Adipocyte (in vitro differentiated cells): Measurements from ENCODE around the gene LPCAT4.
"Not testable (repeated sequence)": the region's sequence is repeated elsewhere in the genome, so short reads cannot be mapped to it uniquely, and the experiment has no call there.

Experiments used
- DNase-seq: peaks from one replicate; pipeline ENCODE4 v3.0.0-alpha.2; 2015; ENCODE audit warnings: low read depth
- H3K27me3 ChIP-seq: replicated peaks from 2 replicates; pipeline ENCODE4 v1.7.0; 2013; ENCODE audit warnings: mild to moderate bottlenecking, low read length, moderate library complexity; ENCODE audit not compliant: control insufficient read depth, insufficient read depth
- H3K36me3 ChIP-seq: 2 replicates; pipeline ENCODE4 v1.7.0; 2013; ENCODE audit warnings: low read length, mild to moderate bottlenecking, moderate library complexity; ENCODE audit not compliant: control insufficient read depth, insufficient read depth, severe bottlenecking
- H3K4me1 ChIP-seq: 2 replicates; pipeline ENCODE4 v1.7.0; 2013; ENCODE audit warnings: mild to moderate bottlenecking, low read length, moderate library complexity; ENCODE audit not compliant: control insufficient read depth, insufficient read depth
- H3K4me3 ChIP-seq: 2 replicates; pipeline ENCODE4 v1.7.0; 2013; ENCODE audit warnings: mild to moderate bottlenecking, low read length, moderate library complexity
- H3K9ac ChIP-seq: 2 replicates; pipeline ENCODE4 v1.7.0; 2013; ENCODE audit warnings: mild to moderate bottlenecking, low read length, moderate library complexity
- H3K9me3 ChIP-seq: 2 replicates; pipeline ENCODE4 v1.7.0; 2013; ENCODE audit warnings: mild to moderate bottlenecking, low read length, moderate library complexity; ENCODE audit not compliant: control insufficient read depth

The LPCAT4 gene

DNA sequence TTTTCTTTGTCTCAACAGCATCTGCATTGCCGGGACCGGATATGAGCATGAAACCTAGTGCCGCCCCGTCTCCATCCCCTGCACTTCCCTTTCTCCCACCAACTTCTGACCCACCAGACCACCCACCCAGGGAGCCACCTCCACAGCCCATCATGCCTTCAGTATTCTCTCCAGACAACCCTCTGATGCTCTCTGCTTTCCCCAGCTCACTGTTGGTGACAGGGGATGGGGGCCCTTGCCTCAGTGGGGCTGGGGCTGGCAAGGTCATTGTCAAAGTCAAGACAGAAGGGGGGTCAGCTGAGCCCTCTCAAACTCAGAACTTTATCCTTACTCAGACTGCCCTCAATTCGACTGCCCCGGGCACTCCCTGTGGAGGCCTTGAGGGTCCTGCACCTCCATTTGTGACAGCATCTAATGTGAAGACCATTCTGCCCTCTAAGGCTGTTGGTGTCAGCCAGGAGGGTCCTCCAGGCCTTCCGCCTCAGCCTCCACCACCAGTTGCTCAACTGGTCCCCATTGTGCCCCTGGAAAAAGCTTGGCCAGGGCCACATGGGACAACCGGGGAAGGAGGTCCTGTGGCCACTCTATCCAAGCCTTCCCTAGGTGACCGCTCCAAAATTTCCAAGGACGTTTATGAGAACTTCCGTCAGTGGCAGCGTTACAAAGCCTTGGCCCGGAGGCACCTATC lies 18.9 kb downstream of the LPCAT4 start:
- Histone ChIP-seq H3K27me3 (no peaks in the 10 kb centered on the region), H3K9ac (no peak overlapping the region), H3K4me3 (no peak overlapping the region), H3K4me1 (no peaks in the 10 kb centered on the region), H3K9me3 (no peaks in the 10 kb centered on the region), H3K36me3 (no peaks in the 10 kb centered on the region)
- DNase-seq: no peak

DNA sequence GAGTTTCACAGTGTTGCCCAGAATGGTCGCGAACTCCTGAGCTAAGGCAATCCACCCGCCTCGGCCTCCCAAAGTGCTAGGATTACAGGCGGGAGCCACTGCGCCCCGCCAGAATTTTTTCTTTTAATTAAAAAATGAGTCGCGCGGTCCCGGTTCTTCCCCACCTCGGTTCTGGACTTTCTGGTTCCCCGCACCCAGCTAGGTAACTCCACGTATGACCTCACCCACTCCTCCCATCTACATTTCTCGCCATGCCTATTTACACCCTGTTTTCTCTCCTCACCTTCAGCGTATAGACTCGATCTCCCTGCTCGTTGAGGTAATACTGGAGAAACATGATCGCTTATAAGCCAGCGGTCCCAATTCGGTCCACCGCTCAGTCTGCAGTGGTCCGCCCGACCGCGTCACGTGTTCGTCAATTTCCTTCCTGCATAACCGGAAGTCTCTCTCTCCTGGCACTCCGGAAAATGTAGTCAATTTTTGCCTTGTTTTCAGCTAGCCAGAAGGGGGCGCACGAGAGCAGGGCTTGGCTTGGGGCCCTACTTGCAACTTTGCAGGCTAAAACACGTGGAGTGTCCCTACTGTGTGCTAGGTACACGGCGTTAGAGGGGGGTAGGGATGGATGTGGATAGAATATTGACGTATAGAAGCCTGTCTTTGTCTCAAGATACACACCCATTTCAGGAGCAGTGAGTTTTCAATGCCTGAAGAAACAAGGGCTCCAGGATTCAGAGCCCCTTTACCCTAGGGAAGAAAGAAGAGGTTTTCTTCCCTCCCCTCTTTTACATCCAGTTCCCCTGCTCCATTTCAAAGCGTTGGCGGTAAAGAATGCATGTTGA lies 24.0 kb downstream of the LPCAT4 start, which contains the start of the genes NOP10 and NUTM1:
NOP10 (minus strand) TSS at position 400 of the 839 bp plus-strand sequence; CDS start at position 337, 63 bp downstream.
NUTM1 (plus strand) TSS at position 579 of the 839 bp plus-strand sequence. CDS start 382 bp downstream, outside the sequence.
- Histone ChIP-seq H3K9ac (peak within 1 kb of the TSS; percentile 93), H3K4me1 (peaks cover 17% of the 10 kb centered on the region), H3K4me3 (peak within 1 kb of the TSS; percentile 97), H3K36me3 (peaks cover 11% of the 10 kb centered on the region), H3K27me3 (no peaks in the 10 kb centered on the region), H3K9me3 (no peaks in the 10 kb centered on the region)
- peak; percentile 96 for DNase-seq

DNA sequence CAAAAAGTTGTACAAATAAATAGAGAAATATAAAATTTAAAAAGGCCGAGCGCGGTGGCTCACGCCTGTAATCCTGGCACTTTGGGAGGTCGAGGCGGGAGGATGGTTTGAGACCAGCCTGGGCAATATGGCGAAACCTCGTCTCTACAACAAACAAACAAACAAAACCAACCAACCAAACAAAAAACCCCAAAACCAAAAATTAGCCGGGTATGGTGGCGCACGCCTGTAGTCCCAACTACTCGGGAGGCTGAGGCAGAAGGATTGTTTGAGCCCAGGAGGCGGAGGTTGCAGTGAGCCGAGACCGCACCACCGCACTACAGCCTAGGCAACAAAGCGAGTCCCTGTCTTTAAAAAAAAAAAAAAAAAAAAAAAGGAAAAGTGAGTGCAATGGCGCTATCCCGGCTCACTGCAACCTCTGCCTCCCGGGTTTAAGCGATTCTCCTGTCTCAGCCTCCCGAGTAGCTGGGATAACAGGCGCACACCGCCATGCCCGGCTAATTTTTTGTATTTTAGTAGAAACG lies 24.7 kb downstream of the LPCAT4 start:
- not testable (repeated sequence) for H3K9me3 ChIP-seq, H3K27me3 ChIP-seq, DNase-seq
- peak overlapping the region; percentile 93 for H3K9ac ChIP-seq
- H3K36me3 ChIP-seq: peaks cover 11% of the 10 kb centered on the region
- peak overlapping the region; percentile 97 for H3K4me3 ChIP-seq
- peaks cover 17% of the 10 kb centered on the region for H3K4me1 ChIP-seq

DNA sequence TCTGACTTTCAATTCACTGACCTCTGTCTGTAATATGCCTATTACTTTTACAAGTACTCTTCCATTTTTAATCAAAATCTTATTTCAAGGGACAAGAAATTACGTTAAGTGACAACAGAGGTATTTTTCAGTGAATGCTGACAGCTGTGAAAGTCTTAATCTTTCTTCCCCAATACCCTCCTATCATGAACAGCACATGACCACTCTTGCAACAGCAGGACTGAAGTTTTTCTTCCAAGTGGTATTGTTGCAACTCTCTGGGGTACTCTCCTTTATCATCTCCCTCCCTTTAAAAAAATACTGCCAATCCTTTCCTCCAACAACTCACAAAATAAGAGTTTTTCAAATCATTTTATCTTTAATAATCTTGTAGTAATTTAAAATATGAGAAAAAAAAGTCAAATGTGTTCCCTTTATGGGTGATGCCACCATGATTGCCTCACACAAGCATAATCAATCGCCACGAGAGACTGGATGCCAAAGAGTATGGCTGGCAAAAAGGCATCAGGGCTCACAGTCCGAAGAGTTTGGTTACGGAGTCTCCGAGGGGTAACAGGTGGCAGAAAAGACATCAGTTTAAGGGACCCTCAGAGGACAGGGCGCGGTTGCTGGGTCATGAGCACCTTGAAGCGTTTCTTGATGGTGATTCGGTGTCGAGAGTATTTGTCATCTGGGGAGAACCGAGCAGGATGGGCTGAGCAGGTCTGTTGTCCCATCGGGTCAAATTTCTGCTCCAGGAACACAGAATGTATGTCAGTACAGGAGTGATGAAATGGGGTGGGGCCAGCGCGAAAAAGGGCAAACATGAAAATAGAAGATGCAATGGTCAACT lies 25.4 kb downstream of the LPCAT4 start:
- H3K27me3 ChIP-seq: no peaks in the 10 kb centered on the region
- H3K4me1 ChIP-seq: peaks cover 23% of the 10 kb centered on the region
- H3K4me3 ChIP-seq: peak overlapping the region; percentile 97
- peaks cover 11% of the 10 kb centered on the region for H3K36me3 ChIP-seq
- DNase-seq: no peak
- H3K9ac ChIP-seq: peak overlapping the region; percentile 93
- H3K9me3 ChIP-seq: no peaks in the 10 kb centered on the region

DNA sequence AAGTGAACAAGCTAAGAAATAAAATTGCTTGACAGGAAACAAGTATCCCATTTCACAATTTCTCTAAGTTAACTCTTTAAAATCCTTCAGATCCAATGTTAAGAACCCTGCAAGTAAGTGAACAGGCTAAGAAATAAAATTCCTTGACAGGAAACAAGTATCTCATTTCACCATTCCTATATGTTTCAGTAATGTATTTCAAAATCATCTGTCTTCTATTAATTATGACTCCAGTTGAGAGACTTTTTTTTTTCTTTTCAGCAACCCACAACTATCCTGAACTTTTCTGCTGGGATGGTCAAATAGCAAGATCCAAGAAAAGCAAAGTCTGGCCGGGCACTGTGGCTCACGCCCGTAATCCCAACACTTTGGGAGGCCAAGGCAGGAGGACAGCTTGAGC lies 27.1 kb downstream of the LPCAT4 start:
- no peak overlapping the region for H3K4me3 ChIP-seq
- H3K27me3 ChIP-seq: no peaks in the 10 kb centered on the region
- no peak overlapping the region for H3K9ac ChIP-seq
- H3K36me3 ChIP-seq: peaks cover 11% of the 10 kb centered on the region
- peaks cover 37% of the 10 kb centered on the region for H3K4me1 ChIP-seq
- DNase-seq: peak; percentile 32
- H3K9me3 ChIP-seq: no peaks in the 10 kb centered on the region

DNA sequence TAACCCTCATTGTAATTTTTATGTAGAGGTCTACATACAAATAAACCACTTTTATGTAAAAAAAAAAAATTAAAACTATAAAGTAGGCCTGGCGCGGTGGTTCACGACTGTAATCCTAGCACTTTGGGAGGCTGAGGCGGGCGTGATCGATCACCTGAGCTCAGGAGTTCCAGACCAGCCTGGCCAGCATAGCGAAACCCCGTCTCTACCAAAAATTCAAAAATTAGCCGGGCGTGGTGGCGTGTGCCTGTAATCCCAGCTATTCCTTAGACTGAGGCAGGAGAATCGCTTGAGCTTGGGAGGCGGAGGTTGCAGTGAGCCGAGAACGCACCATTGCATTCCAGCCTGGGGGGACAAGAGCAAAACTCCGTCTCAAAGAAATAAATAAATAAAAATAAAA lies 28.6 kb downstream of the LPCAT4 start:
- H3K9ac ChIP-seq: peak overlapping the region; percentile 89
- H3K4me1 ChIP-seq: peaks cover 46% of the 10 kb centered on the region
- DNase-seq: no peak
- no peaks in the 10 kb centered on the region for H3K9me3 ChIP-seq
- peaks cover 11% of the 10 kb centered on the region for H3K36me3 ChIP-seq
- peak overlapping the region; percentile 88 for H3K4me3 ChIP-seq
- H3K27me3 ChIP-seq: no peaks in the 10 kb centered on the region

DNA sequence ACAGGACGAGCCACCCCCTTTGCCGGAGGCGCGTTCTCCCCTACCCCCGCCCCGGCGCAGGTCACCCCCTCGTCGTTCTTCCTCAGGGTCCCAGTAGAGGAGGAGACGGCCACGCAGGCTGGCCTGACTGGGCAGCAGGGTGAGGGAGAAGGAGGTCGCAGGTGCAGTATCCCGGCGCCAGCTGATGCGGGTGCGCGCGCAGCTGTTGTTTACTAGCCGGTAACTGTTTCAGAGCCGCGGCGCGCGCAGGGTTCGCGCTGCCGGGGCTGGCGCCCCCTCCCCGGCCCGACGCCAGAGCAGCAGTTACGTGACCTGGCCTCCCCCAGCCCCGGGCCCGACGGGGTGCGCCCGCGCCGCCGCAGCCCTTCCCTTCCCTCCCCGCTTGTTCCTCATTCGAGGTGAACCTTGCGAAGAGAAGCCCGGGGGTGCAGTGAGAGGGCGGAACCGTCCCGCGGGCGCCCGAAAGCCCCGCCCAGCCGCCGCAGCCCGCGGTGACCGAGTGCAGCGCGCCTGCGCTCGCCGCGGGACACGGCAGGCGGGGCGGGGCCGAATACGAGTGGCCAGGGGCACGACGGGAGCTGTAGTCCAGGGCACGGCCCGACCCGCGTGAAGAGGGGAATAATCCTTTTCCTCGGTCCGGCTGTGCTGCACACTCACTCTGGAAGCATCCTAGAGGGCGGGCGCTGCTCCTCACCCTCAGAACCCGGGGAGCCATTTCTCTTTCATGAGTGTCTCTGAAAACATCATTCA lies 29.3 kb downstream of the LPCAT4 start, which contains the start of gene SLC12A6:
SLC12A6 (minus strand) TSS at position 225 of the 750 bp plus-strand sequence. CDS start 1,101 bp downstream, outside the sequence.
- H3K4me3 ChIP-seq: peak within 1 kb of the TSS; percentile 88
- peaks cover 11% of the 10 kb centered on the region for H3K36me3 ChIP-seq
- no peaks in the 10 kb centered on the region for H3K9me3 ChIP-seq
- peak within 1 kb of the TSS; percentile 89 for H3K9ac ChIP-seq
- peaks cover 46% of the 10 kb centered on the region for H3K4me1 ChIP-seq
- peak; percentile 97 for DNase-seq
- no peaks in the 10 kb centered on the region for H3K27me3 ChIP-seq

DNA sequence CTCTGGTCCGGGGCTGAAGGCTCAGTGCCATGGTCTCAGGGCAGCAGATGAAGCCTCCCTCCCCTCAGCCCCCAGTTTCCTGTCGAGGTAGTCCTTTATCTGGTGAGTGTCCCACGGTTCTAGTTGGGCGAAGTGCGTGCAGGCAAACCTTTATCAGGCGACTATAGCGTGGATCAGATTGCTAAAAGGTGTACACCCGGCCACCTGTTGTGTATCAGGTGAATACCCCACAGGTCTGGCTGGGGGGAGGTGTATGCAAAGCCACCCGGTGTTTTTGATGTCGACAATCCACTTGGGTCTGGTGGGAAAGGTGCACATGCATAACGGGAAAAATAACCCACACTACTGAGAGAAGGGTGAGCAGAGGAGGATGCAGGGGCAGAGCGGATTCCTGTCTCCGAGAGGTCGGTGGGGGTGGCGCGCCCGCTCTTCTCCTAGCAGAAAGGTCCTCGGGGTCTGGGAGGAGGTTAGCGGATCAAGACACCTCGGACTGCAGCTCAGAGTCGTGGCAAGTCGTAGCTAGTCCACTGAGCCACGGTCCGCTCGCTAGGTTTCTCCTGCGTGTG lies 29.9 kb downstream of the LPCAT4 start:
- peaks cover 45% of the 10 kb centered on the region for H3K4me1 ChIP-seq
- no peaks in the 10 kb centered on the region for H3K27me3 ChIP-seq
- H3K9me3 ChIP-seq: no peaks in the 10 kb centered on the region
- peak overlapping the region; percentile 89 for H3K9ac ChIP-seq
- H3K4me3 ChIP-seq: peak overlapping the region; percentile 88
- DNase-seq: no peak
- peaks cover 11% of the 10 kb centered on the region for H3K36me3 ChIP-seq

DNA sequence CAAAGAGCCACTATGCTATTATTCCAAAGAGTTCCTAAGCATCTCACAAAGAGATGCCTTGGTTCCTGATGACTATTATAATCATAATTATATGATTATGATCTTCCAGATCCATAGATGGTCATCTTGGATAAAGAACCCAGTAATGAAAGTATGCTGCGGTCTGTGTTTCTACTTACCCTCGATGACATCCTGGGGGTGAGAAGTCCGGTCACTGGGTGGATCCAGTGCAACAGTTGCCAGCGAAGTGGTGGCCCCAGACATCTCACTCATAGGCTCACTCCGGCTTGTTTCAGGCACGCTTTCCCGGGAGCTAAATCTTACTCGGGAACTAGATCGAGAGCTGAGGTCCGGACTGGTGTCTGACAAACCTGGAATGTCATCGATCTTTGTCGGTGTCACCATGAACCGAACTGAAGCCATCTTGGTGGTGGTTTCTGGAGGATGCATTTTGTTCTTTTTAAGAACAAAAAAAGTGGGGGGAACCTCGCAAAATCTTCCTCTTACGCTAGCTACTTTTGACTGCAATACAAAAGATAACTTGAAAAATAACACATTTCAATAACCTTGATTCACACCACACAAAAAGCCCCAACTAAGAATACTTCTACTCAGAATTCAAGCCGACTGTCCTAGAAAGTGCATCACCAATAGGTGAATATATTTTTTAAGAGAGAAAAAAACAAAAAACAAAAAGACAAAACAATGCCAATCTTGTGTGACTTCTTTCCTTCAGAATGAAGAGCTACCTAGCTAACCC lies 30.6 kb downstream of the LPCAT4 start:
- H3K36me3 ChIP-seq: peaks cover 11% of the 10 kb centered on the region
- DNase-seq: no peak
- H3K4me3 ChIP-seq: peak overlapping the region; percentile 88
- no peaks in the 10 kb centered on the region for H3K27me3 ChIP-seq
- peaks cover 39% of the 10 kb centered on the region for H3K4me1 ChIP-seq
- peak overlapping the region; percentile 89 for H3K9ac ChIP-seq
- no peaks in the 10 kb centered on the region for H3K9me3 ChIP-seq
